Neural crest cell (in vitro differentiated cells): ENCODE measurements around the gene TMTC1. TPM values are rescaled to one million over a fixed set of nuclear protein-coding genes. Genes with fewer than 3 reads are reported as not detected.

ENCODE experiments used
- DNase-seq: peaks from one replicate; pipeline ENCODE4 v3.0.0; 2021; ENCODE audit warnings: low read depth, mixed read lengths, low spot score
- H3K27ac Mint-ChIP-seq: one replicate; pipeline ENCODE4 v1.8.0; 2021; ENCODE audit warnings: mild to moderate bottlenecking, mixed read lengths; ENCODE audit not compliant: unreplicated experiment
- H3K27me3 Mint-ChIP-seq: 2 replicates; pipeline ENCODE4 v1.8.0; 2021; ENCODE audit warnings: low read depth, mild to moderate bottlenecking, mixed read lengths
- H3K36me3 Mint-ChIP-seq: 2 replicates; pipeline ENCODE4 v1.8.0; 2021; ENCODE audit warnings: low read depth, mild to moderate bottlenecking, mixed read lengths
- H3K4me1 Mint-ChIP-seq: 2 replicates; pipeline ENCODE4 v1.8.0; 2021; ENCODE audit warnings: mixed read lengths
- H3K4me3 Mint-ChIP-seq: one replicate; pipeline ENCODE4 v1.8.0; 2021; ENCODE audit warnings: mild to moderate bottlenecking, mixed read lengths
- H3K9me3 Mint-ChIP-seq: 2 replicates; pipeline ENCODE4 v1.8.0; 2021; ENCODE audit warnings: mixed read lengths
- total RNA-seq: library from RNA; stranded (reverse); gene quantifications from 2 replicates; pipeline ENCODE4 v1.2.1, GENCODE V29; 2021
- TF ChIP-seq, protein P1 (sequence below): fragments of 200-600 bp; sonication (generic); conservative IDR thresholded peaks from 2 replicates; pipeline ENCODE4 v1.5.0; 2021; ENCODE audit warnings: antibody characterized with exemption, mild to moderate bottlenecking

Gene TMTC1
- total RNA-seq, 1 donor from 2014 or later, result 13.1 TPM

- Mint-ChIP-seq H3K9me3 (no peaks in the 10 kb centered on the region), H3K27me3 (no peaks in the 10 kb centered on the region), H3K36me3 (peaks cover 5% of the 10 kb centered on the region), H3K4me1 (peaks cover 6% of the 10 kb centered on the region), H3K4me3 (no peak overlapping the region), H3K27ac (no peak overlapping the region)
- TF ChIP-seq, protein P1, sequence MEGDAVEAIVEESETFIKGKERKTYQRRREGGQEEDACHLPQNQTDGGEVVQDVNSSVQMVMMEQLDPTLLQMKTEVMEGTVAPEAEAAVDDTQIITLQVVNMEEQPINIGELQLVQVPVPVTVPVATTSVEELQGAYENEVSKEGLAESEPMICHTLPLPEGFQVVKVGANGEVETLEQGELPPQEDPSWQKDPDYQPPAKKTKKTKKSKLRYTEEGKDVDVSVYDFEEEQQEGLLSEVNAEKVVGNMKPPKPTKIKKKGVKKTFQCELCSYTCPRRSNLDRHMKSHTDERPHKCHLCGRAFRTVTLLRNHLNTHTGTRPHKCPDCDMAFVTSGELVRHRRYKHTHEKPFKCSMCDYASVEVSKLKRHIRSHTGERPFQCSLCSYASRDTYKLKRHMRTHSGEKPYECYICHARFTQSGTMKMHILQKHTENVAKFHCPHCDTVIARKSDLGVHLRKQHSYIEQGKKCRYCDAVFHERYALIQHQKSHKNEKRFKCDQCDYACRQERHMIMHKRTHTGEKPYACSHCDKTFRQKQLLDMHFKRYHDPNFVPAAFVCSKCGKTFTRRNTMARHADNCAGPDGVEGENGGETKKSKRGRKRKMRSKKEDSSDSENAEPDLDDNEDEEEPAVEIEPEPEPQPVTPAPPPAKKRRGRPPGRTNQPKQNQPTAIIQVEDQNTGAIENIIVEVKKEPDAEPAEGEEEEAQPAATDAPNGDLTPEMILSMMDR, result no peak
- no peak for DNase-seq
These were observed 20.4 kb downstream of the TMTC1 start for GRCh38 chr12:29763301-29763683.

GRCh38 chr12:29762637-29763300 is 21.0 kb downstream of the TMTC1 start:
- no peak for DNase-seq
- TF ChIP-seq, protein P1, result no peak
- H3K27ac Mint-ChIP-seq, result no peak overlapping the region

GRCh38 chr12:29759950-29760349 is 23.8 kb downstream of the TMTC1 start:
- Mint-ChIP-seq H3K4me3 (no peak overlapping the region), H3K9me3 (peaks cover 3% of the 10 kb centered on the region), H3K27me3 (no peaks in the 10 kb centered on the region), H3K36me3 (peaks cover 14% of the 10 kb centered on the region), H3K27ac (no peak overlapping the region), H3K4me1 (no peaks in the 10 kb centered on the region)
- TF ChIP-seq, protein P1, result no peak
- no peak for DNase-seq

More at GRCh38 chr12:29762637-29763300, 21.0 kb downstream of the TMTC1 start:
- H3K9me3 Mint-ChIP-seq, result no peaks in the 10 kb centered on the region
- H3K4me3 Mint-ChIP-seq, result no peak overlapping the region
- H3K4me1 Mint-ChIP-seq, result peaks cover under 1% of the 10 kb centered on the region
- H3K36me3 Mint-ChIP-seq, result peaks cover 10% of the 10 kb centered on the region
- H3K27me3 Mint-ChIP-seq, result no peaks in the 10 kb centered on the region

GRCh38 chr12:29756741-29757390 is 26.9 kb downstream of the TMTC1 start:
- Mint-ChIP-seq H3K4me1 (no peaks in the 10 kb centered on the region), H3K27ac (no peak overlapping the region), H3K4me3 (no peak overlapping the region), H3K9me3 (peaks cover 3% of the 10 kb centered on the region), H3K27me3 (no peaks in the 10 kb centered on the region), H3K36me3 (peaks cover 17% of the 10 kb centered on the region)
- TF ChIP-seq, protein P1, result no peak
- no peak for DNase-seq

- Mint-ChIP-seq H3K27me3 (no peaks in the 10 kb centered on the region), H3K4me3 (no peak overlapping the region), H3K4me1 (no peaks in the 10 kb centered on the region), H3K36me3 (peaks cover 23% of the 10 kb centered on the region), H3K9me3 (peaks cover 3% of the 10 kb centered on the region), H3K27ac (no peak overlapping the region)
- TF ChIP-seq, protein P1, result no peak
- no peak for DNase-seq
These were observed 29.2 kb downstream of the TMTC1 start for GRCh38 chr12:29754235-29755189.
